8988T (cell line): ENCODE results near the gene ATP6V1G1.
"Not testable (repeated sequence)": the region's sequence is repeated elsewhere in the genome, so short reads cannot be mapped to it uniquely, and the experiment has no call there.

Experiments used
- DNase-seq: peaks from one replicate; pipeline ENCODE4 v3.0.0; 2011

Gene ATP6V1G1

GRCh38 chr9:114587345-114588202, at the start of gene ATP6V1G1:
Gene ATP6V1G1, plus strand, starts transcription at chr9:114587769. Its CDS starts 70 bp downstream, at chr9:114587839.
- peak; percentile 84 for DNase-seq

GRCh38 chr9:114538241-114538640, 49.3 kb upstream of the ATP6V1G1 start:
- no peak for DNase-seq

DNA sequence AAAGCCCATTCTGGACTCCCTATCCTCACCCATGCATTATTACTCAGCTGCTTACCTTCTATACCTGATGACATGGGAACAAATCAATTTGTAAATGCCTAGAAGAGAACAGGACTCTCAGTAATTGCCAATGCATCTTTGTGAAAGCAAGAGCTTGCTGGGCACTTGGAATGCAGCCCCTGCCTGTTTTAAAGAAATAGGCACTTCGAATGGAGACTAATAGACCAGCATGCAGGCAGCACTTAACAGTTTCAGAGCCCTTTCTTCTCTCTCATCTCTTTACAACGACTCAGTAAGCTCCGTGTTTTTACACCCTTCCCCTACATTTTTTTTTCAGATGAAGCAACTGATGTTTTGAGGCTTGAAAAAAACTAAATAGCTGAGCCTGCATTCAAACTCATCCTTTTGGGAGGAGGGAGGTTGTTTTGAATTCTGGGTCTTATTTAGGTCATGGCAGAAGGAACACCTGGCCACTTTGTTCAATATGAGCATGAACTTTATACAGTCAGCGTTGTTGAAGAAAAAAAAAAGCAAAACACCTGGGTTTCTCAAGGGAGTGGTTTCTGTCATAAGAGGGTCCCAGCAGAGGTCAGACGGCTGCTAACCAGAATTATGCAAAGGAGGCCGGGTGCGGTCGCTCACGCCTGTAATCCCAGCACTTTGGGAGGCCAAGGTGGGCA, 47.7 kb upstream of the ATP6V1G1 start:
- DNase-seq = no peak

GRCh38 chr9:114545055-114545454, 42.5 kb upstream of the ATP6V1G1 start:
- DNase-seq = no peak

GRCh38 chr9:114546851-114547250, 40.7 kb upstream of the ATP6V1G1 start:
- no peak for DNase-seq

DNA sequence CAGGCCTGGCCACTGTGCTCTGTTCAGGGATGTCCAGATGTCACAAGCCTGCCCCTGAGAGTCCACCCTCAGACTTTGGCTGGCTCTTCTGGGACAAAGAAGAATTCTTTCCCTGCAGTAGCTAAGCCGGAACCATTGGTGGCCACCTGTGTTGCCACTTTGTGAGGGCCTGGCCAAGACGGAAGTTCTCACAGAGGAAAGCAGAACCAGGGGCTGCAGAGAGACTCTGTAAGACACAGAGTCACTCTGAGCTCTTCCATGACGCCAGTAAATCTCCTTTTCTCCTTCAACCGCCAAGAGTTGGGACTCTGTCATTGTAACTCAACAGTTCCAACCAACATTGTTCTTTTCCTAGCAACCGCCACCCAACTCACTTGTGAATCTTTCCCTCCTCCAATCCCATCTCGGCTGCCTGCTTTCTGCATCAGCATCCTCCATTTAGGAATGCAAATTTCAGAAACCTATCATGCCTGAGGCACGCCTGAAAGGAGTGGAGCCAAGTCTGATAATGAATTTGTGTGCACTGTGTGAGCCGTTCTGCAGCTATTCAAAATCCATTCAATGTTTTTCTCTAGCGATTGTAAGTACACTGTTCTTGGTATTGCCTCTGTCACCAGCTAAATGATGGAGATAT, 37.8 kb upstream of the ATP6V1G1 start:
- no peak for DNase-seq

DNA sequence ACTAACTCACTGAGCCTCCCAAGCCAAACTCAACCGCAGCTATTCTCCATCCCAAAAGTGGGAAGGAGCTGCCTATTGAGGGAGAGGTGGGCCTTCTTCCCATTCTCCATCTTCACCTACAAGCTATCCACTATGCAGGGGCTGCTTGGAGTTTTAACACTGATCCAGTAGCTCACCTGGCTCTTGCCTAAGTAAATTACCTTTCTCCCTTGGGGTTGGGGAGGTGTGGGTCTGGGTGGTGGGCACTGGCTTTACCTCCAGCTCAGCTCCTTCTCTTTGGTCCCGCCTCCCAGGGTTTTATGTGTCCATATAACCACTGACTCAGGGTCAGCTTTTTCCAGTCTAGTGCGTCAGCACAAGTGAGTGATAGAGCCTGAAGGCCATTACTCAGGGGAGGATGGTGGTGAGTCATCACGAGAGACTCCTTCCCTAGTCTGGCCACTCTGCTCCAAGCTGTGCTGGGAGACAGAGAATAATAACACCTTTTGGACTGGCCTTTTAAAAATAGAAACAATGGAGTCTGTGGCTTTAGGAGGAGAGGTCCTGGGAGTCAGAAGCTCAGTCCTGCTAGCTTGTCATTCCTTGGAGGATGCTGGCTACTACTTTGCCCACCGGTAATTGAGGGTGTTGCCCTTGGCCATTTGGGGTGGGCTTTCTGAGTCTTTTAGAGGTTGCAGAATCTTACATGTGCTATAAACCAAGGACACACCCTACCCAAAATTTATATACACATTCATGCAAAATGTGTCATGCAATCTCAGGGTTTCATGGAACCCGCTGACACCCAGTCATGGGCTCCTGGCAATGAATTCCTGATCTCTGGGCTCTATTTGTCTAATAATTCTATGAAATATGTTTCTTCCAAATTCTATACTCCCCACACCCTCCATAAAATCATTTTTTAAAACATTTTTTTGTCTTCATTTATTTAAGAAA, 35.6 kb upstream of the ATP6V1G1 start:
- DNase-seq = peak; percentile 66

- DNase-seq = no peak
Measured at GRCh38 chr9:114552706-114553105, 34.9 kb upstream of the ATP6V1G1 start.

GRCh38 chr9:114553202-114553601, 34.4 kb upstream of the ATP6V1G1 start:
- no peak for DNase-seq

GRCh38 chr9:114555696-114556095, 31.9 kb upstream of the ATP6V1G1 start:
- DNase-seq = no peak

DNA sequence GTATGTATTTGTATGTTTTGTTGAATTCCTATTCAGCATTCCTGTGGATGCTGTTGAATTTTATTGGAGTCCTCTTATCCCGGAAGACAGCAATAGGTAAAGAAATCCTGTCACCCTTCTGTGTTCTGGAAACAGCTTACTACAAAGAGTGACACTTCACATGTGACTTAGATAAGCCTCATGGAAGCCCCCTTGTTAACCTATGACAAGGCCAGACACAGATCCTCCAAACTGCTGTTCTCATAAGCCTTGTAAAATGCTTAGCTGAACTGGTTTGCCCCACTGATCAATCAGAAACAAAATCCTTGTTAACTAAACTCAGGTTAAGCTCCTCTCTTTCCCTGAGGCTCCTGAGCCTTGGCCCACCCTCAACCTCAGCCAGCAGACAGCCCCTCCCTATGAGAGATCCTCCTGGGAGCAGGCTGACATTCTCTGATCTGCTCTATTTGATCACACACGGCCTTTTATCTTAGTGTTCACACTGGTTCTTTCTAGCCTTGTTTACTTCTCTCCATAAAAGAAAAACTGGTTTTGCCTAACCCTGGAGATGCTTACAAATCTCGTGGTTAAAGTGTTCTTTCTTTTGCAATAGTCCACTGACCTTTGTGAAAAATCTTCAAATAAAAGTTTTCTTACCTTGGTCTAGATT, 29.4 kb upstream of the ATP6V1G1 start:
- DNase-seq = no peak

DNA sequence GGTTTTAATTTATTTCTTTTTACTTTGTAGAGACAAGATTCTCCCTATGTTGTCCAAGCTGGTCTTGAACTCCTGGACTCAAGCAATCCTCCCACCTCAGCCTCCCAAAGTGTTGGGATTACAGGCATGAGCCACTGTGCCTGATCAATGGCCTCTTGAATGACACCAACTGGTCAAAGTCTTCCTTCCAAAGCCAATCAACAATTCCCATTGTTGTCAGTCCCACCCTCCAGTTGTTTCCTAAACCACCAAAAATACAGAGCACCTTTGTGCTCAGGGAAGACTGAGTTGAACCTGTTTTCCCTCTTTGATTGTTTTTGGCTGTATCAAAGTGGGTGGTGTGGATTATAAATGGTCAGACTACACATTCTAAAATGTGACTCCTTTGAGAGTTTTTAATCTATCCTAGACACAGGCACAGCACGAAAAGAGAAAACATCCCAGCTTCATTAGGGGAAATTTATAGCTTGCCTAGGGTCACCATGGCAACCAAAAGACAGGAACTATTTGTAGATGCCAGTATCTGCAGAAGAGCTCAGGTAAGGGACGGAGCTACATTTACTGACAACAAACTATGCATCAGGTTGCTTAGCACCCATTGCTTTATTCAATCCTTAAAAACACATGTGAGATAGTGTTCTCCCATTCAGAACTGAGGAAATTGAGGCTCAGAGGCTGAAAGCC, 27.6 kb upstream of the ATP6V1G1 start:
- no peak for DNase-seq

DNA sequence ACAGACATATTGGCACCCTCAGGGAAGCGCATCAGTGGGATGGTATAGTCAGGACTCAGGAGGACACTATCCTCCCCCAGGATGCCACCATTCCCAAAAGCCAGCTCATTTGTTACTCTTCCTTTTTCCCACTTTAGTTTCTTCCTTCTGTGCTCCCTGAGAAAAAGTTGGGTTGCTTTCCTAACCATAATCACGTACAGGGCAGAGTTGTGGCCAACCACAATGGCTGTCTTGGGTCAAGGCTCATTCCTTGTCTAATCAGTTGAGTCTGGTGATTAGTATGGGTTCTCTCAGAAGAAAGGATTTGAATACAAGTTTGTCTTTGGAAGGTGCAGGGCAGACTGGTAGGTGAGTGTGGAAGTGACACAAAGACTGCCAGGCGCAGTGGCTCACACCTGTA, 26.6 kb upstream of the ATP6V1G1 start:
- DNase-seq = no peak

GRCh38 chr9:114561771-114562170, 25.8 kb upstream of the ATP6V1G1 start:
- no peak for DNase-seq

DNA sequence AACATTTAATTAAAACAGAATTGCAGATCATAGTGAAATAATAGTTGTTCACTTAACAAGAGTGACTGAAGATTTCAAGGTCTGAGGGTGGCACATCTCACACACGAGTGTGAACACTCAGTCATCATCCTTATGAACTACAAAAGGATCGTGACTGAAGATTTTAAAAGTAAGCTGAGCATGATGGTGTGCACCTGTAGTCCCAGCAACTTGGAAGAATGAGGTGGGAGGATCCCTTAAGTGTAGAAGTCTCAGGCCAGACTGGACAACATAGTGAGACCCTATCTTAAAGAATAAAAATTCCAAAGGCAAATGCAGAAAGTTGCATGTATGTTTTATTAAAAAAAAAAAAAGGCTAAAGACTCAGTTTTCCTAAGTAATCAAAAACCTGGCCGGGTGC, 22.4 kb upstream of the ATP6V1G1 start:
- DNase-seq = no peak

GRCh38 chr9:114570742-114571141, 16.8 kb upstream of the ATP6V1G1 start:
- no peak for DNase-seq

GRCh38 chr9:114571391-114571790, 16.2 kb upstream of the ATP6V1G1 start:
- no peak for DNase-seq

DNA sequence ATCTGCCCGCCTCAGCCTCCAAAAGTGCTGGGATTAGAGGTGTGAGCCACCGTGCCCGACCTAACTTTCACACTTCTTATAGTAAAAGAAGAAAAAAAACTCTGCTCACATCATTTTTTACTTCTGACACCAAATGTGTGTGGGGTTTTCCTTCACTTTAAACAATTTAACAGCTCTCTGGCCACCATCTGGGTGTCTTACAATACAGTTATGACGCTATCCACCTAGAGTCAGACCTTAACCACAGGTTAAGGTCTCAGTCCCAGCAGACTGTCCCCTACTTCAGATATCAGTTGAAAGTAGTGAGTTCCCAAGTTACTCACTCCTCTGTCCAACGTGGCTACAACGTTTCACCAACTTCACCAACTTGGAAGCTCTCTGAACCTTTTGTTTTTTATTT, 15.4 kb upstream of the ATP6V1G1 start:
- no peak for DNase-seq

GRCh38 chr9:114574438-114574837, 13.1 kb upstream of the ATP6V1G1 start:
- DNase-seq = no peak

DNA sequence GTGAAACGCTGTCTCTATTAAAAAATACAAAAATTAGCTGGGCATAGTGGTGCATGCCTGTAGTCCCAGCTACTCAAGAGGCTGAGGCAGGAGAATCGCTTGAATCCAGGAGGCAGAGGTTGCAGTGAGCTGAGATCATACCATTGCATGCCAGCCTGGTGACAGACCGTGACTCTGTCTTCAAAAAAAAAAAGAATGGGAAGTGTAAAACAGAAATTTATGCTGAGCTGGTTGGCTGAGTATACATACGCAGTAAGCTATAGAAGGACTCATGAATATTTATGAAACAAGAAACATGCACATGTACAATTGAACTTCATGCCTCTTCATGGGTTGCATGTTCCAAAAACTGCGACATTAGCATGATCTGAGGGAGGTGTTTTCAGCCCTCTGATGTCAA, 10.8 kb upstream of the ATP6V1G1 start:
- not testable (repeated sequence) for DNase-seq

DNA sequence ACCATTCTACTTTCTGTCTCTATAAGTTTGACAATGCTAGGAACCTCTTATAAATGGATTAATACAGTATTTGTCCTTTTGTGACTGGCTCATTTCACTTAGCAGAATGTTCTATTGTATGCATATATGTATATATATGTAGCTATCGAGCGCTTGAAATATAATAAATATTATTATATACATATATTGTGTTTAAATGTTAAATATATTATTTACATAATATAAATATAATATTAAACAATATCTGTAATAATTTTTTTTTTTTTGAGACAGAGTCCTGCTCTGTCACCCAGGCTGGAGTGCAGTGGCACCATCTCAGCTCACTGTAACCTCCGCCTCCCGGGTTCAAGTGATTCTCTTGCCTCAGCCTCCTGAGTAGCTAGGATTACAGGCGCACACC, 9.4 kb upstream of the ATP6V1G1 start:
- DNase-seq = not testable (repeated sequence)
